Kidney (tissue), 14 donors: ENCODE results near the gene MARCO. TPM values are rescaled to one million over a fixed set of nuclear protein-coding genes. Genes with fewer than 3 reads are reported as not detected.
"Not testable (repeated sequence)": the region's sequence is repeated elsewhere in the genome, so short reads cannot be mapped to it uniquely, and the experiment has no call there.

Experiments used
- DNase-seq, 5 donors: peaks; one replicate each; pipeline ENCODE4 v3.0.0-alpha.2; 2013 to 2020
- FAIRE-seq: peaks from 2 replicates; lab custom pipeline; 2012; peaks lifted over from hg19 to GRCh38; lab: Jason Lieb, UNC
- H3K27ac ChIP-seq, 2 donors: one replicate each; pipeline ENCODE4 v1.7.0; 2013; ENCODE audit warnings: low read depth in 2 of 2, low read length in 2 of 2, inconsistent platforms in 1 of 2
- H3K27me3 ChIP-seq: one replicate; pipeline ENCODE4 v1.7.1; 2013; ENCODE audit warnings: low read length, inconsistent platforms; ENCODE audit not compliant: control insufficient read depth, insufficient read depth
- H3K36me3 ChIP-seq, 3 donors: one replicate each; pipeline versions ENCODE4 v1.7.0 to v1.7.1; 2013; ENCODE audit warnings: low read length in 3 of 3, control low read depth in 1 of 3, inconsistent platforms in 1 of 3; ENCODE audit not compliant: insufficient read depth in 3 of 3, control insufficient read depth in 2 of 3
- H3K4me1 ChIP-seq, 3 donors: one replicate each; pipeline versions ENCODE4 v1.7.0 to v1.7.1; 2013; ENCODE audit warnings: low read length in 3 of 3, inconsistent platforms in 1 of 3, low read depth in 1 of 3; ENCODE audit not compliant: control insufficient read depth in 2 of 3, insufficient read depth in 2 of 3
- H3K4me3 ChIP-seq, 3 donors: one replicate each; pipeline versions ENCODE4 v1.7.0 to v1.8.1; 2013; ENCODE audit warnings: low read length in 3 of 3, control low read depth in 1 of 3, inconsistent platforms in 1 of 3
- H3K9ac ChIP-seq, 3 donors: one replicate each; pipeline versions ENCODE4 v1.7.0 to v1.7.1; 2013; ENCODE audit warnings: low read length in 3 of 3, control low read depth in 1 of 3, inconsistent platforms in 1 of 3
- H3K9me3 ChIP-seq, 3 donors: one replicate each; pipeline versions ENCODE4 v1.7.0 to v1.7.1; 2013; ENCODE audit warnings: low read length in 3 of 3, control low read depth in 1 of 3, inconsistent platforms in 1 of 3; ENCODE audit not compliant: control insufficient read depth in 2 of 3, insufficient read depth in 1 of 3
- intact Hi-C: fragments of 100-400 bp; cut with DNase I; formaldehyde crosslinking; loops from one replicate; pipeline ENCODE4 v1.11.1; 2022
- polyA plus RNA-seq: library from polyadenylated mRNA; stranded (reverse); fragments of 350-450 nt; fragmentation: Illumina TruSeq; extraction: RNeasy Lipid Tissue Mini Kit (QIAGEN cat#74804); gene quantifications from one replicate; pipeline ENCODE4 v1.2.3, GENCODE V29; 2014; ENCODE audit warnings: low read depth, low replicate concordance; ENCODE audit not compliant: insufficient read depth
- total RNA-seq: library from RNA; stranded (reverse); fragmentation: NEBNext Ultra II Directional; extraction: Animal tissue kit (Norgen Biotek cat#: 25700); gene quantifications from one replicate; pipeline ENCODE4 v1.2.1, GENCODE V29; 2021
- TF ChIP-seq, protein P1 (sequence below): IDR thresholded peaks from 3 replicates; pipeline ENCODE4 v1.5.1; 2012; ENCODE audit warnings: mild to moderate bottlenecking, moderate library complexity, borderline replicate concordance; ENCODE audit not compliant: insufficient read depth; ENCODE audit errors: extremely low read depth
- donor health status: control.
- donor health status: control.
- donor health status: control.
- donor health status: control.
- donor health status: control.
- donor health status: DM: yes; HTN: yes; CAD: no.
- donor health status: Normal renal cell carcinoma (clear cell type).

The MARCO gene
- total and polyA plus RNA-seq, 2 donors from 2014 or later: 0.65 to 4.6 TPM

DNA sequence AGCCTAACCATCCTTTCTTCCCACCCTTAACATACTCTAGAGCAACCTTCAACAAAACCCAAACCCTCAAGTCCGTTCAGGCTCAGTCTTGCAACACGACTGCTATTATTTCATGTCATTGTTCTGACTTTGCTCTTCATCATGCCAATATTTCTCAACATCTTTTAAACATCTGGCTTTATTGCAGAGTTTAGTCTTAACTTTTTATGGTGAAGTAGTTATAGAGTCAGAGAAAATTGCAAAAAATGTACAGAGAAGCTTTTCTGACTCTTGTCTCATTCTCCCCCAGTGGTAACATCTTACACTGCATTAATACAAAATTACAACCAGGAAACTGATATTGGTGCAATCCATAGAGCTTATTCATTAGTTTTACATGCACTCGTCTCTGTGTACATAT is 3.9 kb downstream of the MARCO start:
- H3K9me3 ChIP-seq: no peaks in the 10 kb centered on the region
- H3K9ac ChIP-seq: no peak overlapping the region
- intact Hi-C loops: no loop called here
- no peaks in the 10 kb centered on the region for H3K27me3 ChIP-seq
- FAIRE-seq (no peak), DNase-seq (no peak)
- TF ChIP-seq, protein P1, sequence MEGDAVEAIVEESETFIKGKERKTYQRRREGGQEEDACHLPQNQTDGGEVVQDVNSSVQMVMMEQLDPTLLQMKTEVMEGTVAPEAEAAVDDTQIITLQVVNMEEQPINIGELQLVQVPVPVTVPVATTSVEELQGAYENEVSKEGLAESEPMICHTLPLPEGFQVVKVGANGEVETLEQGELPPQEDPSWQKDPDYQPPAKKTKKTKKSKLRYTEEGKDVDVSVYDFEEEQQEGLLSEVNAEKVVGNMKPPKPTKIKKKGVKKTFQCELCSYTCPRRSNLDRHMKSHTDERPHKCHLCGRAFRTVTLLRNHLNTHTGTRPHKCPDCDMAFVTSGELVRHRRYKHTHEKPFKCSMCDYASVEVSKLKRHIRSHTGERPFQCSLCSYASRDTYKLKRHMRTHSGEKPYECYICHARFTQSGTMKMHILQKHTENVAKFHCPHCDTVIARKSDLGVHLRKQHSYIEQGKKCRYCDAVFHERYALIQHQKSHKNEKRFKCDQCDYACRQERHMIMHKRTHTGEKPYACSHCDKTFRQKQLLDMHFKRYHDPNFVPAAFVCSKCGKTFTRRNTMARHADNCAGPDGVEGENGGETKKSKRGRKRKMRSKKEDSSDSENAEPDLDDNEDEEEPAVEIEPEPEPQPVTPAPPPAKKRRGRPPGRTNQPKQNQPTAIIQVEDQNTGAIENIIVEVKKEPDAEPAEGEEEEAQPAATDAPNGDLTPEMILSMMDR: no peak
- H3K36me3 ChIP-seq: no peaks in the 10 kb centered on the region
- no peak overlapping the region for H3K4me3 ChIP-seq
- H3K4me1 ChIP-seq: no peaks in the 10 kb centered on the region
- no peak overlapping the region for H3K27ac ChIP-seq

DNA sequence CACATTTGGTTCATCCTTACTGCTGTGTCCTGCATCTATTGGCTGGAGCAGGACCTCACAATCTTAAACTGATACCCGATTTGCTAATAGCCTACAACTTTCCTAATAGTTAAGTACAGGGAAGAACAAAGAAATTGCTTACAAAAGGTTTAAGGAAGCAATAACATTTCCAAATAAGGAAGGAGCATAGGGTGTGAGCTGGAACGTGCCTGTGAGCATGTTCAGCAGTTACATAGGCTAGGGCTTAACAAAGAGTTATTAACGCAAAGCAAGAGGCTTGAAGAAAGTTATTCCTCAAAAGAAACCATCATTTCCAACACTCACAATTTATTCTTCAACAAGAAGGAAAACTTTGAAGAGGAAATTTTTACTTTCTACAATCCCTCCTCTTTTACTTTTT is 6.3 kb downstream of the MARCO start:
- H3K9me3 ChIP-seq, FAIRE-seq, H3K9ac ChIP-seq, DNase-seq, H3K4me1 ChIP-seq, H3K27me3 ChIP-seq, H3K4me3 ChIP-seq, H3K36me3 ChIP-seq, H3K27ac ChIP-seq, intact Hi-C loops: not testable (repeated sequence)

DNA sequence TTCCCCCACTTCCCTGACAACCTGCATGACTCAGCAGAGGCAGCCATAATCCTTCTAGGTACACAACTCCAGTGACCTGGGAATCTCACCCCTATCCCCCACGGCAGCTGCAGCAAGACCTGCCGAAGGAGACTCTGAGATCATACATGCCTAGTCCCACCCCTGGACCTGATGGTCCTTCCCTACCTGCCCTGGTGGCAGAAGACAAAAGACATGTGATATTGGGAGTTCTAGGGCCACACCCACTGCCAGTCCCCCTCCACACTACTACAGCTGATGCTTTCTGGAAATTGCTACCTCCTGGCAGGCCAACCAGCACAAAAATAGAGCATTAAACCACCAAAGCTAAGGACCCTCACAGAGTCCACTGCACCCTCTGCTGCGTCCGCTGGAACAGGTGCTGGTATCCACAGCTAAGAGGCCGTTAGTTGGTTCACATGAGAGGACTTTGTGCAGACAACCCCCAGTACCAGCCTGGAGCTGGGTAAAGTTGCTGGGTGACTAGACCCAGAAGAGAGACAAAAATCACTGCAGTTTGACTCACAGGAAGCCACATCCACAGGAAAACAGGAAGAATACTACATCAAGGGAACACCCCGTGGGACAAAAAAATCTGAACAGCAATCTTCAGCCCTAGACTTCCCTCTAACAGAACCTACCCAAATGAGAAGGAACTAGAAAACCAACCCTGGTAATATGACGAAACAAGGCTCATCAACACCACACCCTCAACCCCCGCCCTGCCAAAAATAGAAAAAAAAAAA is 12.5 kb downstream of the MARCO start:
- FAIRE-seq (no peak), DNase-seq (no peak)
- Histone ChIP-seq H3K9ac (no peak overlapping the region), H3K36me3 (no peaks in the 10 kb centered on the region), H3K27me3 (no peaks in the 10 kb centered on the region), H3K4me1 (no peaks in the 10 kb centered on the region), H3K9me3 (peaks cover 0 to 7% (median 0%) of the 10 kb centered on the region in 3 donors), H3K27ac (no peak overlapping the region), H3K4me3 (no peak overlapping the region)
- intact Hi-C loops: no loop called here
- TF ChIP-seq, protein P1: no peak

DNA sequence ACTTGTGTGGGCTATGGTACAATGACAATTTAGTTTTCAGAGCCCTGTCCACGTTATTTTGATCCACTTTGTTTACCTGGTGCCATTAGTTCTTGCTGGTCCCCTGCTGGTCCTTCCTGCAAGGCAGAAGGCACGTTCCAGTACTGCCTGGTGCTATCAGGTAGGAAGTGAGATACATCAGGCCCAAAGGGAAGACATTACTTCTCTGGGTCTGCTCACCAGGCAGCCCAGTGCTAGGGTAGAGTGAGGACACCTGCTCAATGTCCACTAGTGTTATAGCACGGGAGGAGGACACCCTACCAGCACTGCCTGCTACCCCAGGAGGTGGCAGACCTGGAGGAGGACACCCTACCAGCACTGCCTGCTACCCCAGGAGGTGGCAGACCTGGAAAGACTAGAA is 23.7 kb downstream of the MARCO start:
- DNase-seq: no peak
- TF ChIP-seq, protein P1: no peak
- H3K9me3 ChIP-seq: no peaks in the 10 kb centered on the region
- no peaks in the 10 kb centered on the region for H3K4me1 ChIP-seq
- H3K9ac ChIP-seq: no peak overlapping the region
- FAIRE-seq: no peak
- H3K27me3 ChIP-seq: no peaks in the 10 kb centered on the region
- H3K27ac ChIP-seq: no peak overlapping the region
- intact Hi-C loops: no loop called here
- H3K36me3 ChIP-seq: no peaks in the 10 kb centered on the region
- H3K4me3 ChIP-seq: no peak overlapping the region
